Osteocyte (in vitro differentiated cells): ENCODE measurements around the gene NAA60. TPM values are rescaled to one million over a fixed set of nuclear protein-coding genes. Genes with fewer than 3 reads are reported as not detected.
"Not testable (repeated sequence)": the region's sequence is repeated elsewhere in the genome, so short reads cannot be mapped to it uniquely, and the experiment has no call there.

Source experiments
- DNase-seq: peaks from one replicate; pipeline ENCODE4 v3.0.0; 2021; ENCODE audit warnings: mixed read lengths; ENCODE audit not compliant: unreplicated experiment; ENCODE audit errors: extremely low spot score
- H3K27ac Mint-ChIP-seq: one replicate; pipeline ENCODE4 v1.8.0; 2021; ENCODE audit warnings: mild to moderate bottlenecking, mixed read lengths; ENCODE audit not compliant: unreplicated experiment
- H3K27me3 Mint-ChIP-seq: one replicate; pipeline ENCODE4 v1.8.0; 2021; ENCODE audit warnings: mixed read lengths; ENCODE audit not compliant: unreplicated experiment
- H3K36me3 Mint-ChIP-seq: one replicate; pipeline ENCODE4 v1.8.0; 2021; ENCODE audit warnings: mixed read lengths; ENCODE audit not compliant: unreplicated experiment
- H3K4me1 Mint-ChIP-seq: one replicate; pipeline ENCODE4 v1.8.0; 2021; ENCODE audit warnings: mixed read lengths; ENCODE audit not compliant: unreplicated experiment
- H3K4me3 Mint-ChIP-seq: one replicate; pipeline ENCODE4 v1.8.0; 2021; ENCODE audit warnings: mild to moderate bottlenecking, moderate library complexity, mixed read lengths; ENCODE audit not compliant: unreplicated experiment
- H3K9me3 Mint-ChIP-seq: one replicate; pipeline ENCODE4 v1.8.0; 2021; ENCODE audit warnings: mixed read lengths; ENCODE audit not compliant: unreplicated experiment
- CTCF ChIP-seq: fragments of 200-600 bp; sonication (generic); IDR thresholded peaks from 2 replicates; pipeline ENCODE4 v1.5.0; 2021; ENCODE audit warnings: antibody characterized with exemption, mild to moderate bottlenecking, moderate library complexity
- total RNA-seq: library from RNA; stranded (reverse); gene quantifications from 2 replicates; pipeline ENCODE4 v1.2.1, GENCODE V29; 2021

The NAA60 gene
- total RNA-seq, 1 donor from 2014 or later: 53.9 TPM

- no peak for DNase-seq
- H3K4me3 Mint-ChIP-seq: no peak within 1 kb of the TSS
Measured at GRCh38 chr16:3495176-3495575, 51.7 kb downstream of the NAA60 start, which contains the start of gene C16orf90. TSS of gene C16orf90 (minus strand) at chr16:3495489. CDS start at chr16:3495421, 68 bp downstream.

GRCh38 chr16:3496386-3496785 lies 52.9 kb downstream of the NAA60 start:
- DNase-seq: no peak
- Mint-ChIP-seq H3K9me3 (no peaks in the 10 kb centered on the region), H3K4me1 (peaks cover 4% of the 10 kb centered on the region), H3K4me3 (no peak overlapping the region), H3K27me3 (no peaks in the 10 kb centered on the region), H3K27ac (no peak overlapping the region), H3K36me3 (no peaks in the 10 kb centered on the region)
- TF ChIP-seq CTCF: no peak

More at GRCh38 chr16:3495176-3495575, 51.7 kb downstream of the NAA60 start, which contains the start of gene C16orf90:
- no peak for TF ChIP-seq CTCF
- no peaks in the 10 kb centered on the region for H3K4me1 Mint-ChIP-seq
- no peaks in the 10 kb centered on the region for H3K27me3 Mint-ChIP-seq
- no peaks in the 10 kb centered on the region for H3K36me3 Mint-ChIP-seq
- H3K9me3 Mint-ChIP-seq: no peaks in the 10 kb centered on the region
- H3K27ac Mint-ChIP-seq: no peak within 1 kb of the TSS

GRCh38 chr16:3497771-3498170 lies 54.3 kb downstream of the NAA60 start:
- H3K4me1 Mint-ChIP-seq: peaks cover 16% of the 10 kb centered on the region
- H3K4me3 Mint-ChIP-seq: no peak overlapping the region
- no peaks in the 10 kb centered on the region for H3K36me3 Mint-ChIP-seq
- no peak overlapping the region for H3K27ac Mint-ChIP-seq
- no peaks in the 10 kb centered on the region for H3K9me3 Mint-ChIP-seq
- no peak for DNase-seq
- TF ChIP-seq CTCF: no peak
- H3K27me3 Mint-ChIP-seq: no peaks in the 10 kb centered on the region

DNA sequence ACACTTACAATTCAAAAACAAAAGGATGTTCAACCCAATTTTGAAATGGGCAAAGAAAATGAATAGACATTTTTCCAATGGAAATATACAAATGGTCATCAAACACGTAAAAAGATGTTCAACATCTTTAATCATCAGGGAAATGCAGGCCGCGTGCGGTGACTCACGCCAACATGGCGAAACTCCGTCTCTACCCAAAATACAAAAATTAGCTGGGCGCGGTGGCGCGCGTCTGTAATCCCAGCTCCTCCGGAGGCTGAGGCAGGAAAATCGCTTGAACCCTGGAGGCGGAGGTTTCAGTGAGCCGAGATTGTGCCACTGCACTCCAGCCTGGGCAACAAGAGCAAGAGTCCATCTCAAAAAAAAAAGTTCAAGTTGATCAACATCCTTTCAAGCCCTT lies 55.5 kb downstream of the NAA60 start:
- Mint-ChIP-seq H3K27ac (no peak overlapping the region), H3K9me3 (no peaks in the 10 kb centered on the region), H3K4me3 (no peak overlapping the region), H3K36me3 (no peaks in the 10 kb centered on the region), H3K27me3 (no peaks in the 10 kb centered on the region), H3K4me1 (peaks cover 18% of the 10 kb centered on the region)
- no peak for TF ChIP-seq CTCF
- no peak for DNase-seq

DNA sequence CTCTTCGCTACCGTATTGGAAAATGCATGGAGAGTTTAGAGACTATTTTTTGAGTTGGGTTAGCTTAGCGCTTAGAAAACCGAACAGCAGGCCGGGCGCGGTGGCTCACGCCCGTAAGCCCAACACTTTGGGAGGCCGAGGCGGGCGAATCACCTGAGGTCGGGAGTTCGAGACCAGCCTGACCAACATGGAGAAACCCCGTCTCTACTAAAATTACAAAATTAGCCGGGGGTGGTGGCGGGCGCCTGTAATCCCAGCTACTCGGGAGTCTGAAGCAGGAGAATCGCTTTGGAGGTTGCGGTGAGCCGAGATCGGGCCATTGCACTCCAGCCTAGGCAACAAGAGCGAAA lies 57.9 kb downstream of the NAA60 start:
- not testable (repeated sequence) for H3K9me3 Mint-ChIP-seq, DNase-seq, H3K27me3 Mint-ChIP-seq
- Mint-ChIP-seq H3K4me3 (peak overlapping the region; percentile 91), H3K27ac (peak overlapping the region; percentile 92), H3K36me3 (peaks cover 11% of the 10 kb centered on the region), H3K4me1 (peaks cover 18% of the 10 kb centered on the region)

GRCh38 chr16:3501783-3502400 lies 58.4 kb downstream of the NAA60 start:
- peaks cover 18% of the 10 kb centered on the region for H3K4me1 Mint-ChIP-seq
- peak overlapping the region; percentile 91 for H3K4me3 Mint-ChIP-seq
- H3K27ac Mint-ChIP-seq: peak overlapping the region; percentile 92
- H3K27me3 Mint-ChIP-seq: no peaks in the 10 kb centered on the region
- TF ChIP-seq CTCF: no peak
- peaks cover 11% of the 10 kb centered on the region for H3K36me3 Mint-ChIP-seq
- H3K9me3 Mint-ChIP-seq: no peaks in the 10 kb centered on the region
- no peak for DNase-seq
